ENCODE results near the gene C6orf47.
A peak's percentile ranks its signal among the peaks of the same experiment; 100 is the strongest.

Gene C6orf47

DNA sequence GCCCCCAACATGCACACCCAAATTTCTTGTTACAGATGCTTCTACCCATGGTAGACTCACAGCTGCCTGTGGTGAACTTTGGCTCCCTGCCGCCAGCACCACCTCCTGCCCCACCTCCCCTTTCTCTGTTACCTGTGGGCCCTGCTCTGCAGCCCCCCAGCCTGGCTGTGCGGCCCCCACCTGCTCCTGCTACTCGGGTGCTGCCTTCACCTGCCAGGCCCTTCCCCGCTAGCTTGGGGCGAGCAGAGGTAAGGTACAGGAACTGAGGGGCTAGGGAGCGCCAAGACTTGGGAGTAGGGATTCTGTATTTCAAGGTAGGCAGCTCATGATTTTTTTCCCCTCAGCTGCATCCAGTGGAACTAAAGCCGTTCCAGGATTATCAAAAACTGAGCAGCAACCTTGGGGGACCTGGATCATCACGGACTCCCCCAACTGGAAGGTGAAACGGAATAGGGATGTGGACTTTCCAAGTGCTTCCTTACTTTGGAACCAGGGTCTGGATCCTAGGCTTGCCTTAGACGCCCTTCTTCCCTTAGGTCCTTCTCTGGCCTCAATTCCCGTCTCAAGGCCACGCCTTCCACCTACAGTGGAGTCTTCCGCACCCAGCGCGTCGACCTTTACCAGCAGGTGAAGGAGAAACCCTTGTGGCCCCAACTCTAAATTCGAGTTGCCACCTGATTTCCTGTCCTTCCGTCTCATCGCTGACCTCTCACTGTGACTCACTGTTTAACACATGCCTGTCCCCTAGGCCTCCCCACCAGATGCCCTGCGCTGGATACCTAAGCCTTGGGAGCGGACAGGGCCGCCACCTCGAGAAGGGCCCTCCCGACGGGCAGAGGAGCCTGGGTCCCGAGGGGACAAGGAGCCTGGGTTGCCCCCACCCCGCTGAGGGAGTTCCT lies 23.6 kb downstream of the C6orf47 start:
- ChIA-PET CTCF (interaction anchor here (0.7 kb wide), 1 partner anchor 317 kb away, joined by 5 read pairs; no protein-coding TSS in a partner anchor), POLR2A (ENCODE audit: low non-redundant PET) (no interaction called here)
- peak overlapping the region; percentile 51 for H3K27ac ChIP-seq

DNA sequence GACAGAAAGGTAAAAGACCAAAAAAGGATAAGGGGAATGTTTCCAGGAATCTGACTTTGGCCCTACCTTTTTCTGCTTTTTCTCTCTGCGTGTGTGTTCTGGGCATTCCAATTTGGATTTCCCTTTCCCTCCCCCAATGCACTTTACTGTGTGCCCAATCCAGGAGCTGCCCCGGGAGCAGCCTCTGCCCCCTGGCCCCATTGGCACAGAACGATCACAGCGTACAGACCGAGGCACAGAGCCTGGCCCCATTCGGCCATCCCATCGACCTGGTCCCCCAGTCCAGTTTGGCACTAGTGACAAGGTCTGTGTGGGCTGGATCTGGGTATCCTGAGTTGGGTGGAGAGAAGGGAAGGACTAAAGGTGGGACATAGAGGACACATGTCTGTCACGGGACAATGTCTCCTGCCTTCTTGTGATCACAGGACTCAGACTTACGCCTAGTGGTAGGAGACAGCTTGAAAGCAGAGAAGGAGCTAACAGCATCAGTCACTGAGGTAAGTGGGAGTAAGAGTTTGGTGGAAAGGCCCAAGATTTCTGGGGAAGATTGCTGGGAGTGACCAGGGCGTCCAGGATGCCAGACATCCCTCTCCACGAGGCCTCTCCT lies 25.5 kb downstream of the C6orf47 start:
- H3K27ac ChIP-seq, result peak overlapping the region; percentile 49
- TF ChIP-seq, protein P1, sequence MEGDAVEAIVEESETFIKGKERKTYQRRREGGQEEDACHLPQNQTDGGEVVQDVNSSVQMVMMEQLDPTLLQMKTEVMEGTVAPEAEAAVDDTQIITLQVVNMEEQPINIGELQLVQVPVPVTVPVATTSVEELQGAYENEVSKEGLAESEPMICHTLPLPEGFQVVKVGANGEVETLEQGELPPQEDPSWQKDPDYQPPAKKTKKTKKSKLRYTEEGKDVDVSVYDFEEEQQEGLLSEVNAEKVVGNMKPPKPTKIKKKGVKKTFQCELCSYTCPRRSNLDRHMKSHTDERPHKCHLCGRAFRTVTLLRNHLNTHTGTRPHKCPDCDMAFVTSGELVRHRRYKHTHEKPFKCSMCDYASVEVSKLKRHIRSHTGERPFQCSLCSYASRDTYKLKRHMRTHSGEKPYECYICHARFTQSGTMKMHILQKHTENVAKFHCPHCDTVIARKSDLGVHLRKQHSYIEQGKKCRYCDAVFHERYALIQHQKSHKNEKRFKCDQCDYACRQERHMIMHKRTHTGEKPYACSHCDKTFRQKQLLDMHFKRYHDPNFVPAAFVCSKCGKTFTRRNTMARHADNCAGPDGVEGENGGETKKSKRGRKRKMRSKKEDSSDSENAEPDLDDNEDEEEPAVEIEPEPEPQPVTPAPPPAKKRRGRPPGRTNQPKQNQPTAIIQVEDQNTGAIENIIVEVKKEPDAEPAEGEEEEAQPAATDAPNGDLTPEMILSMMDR (conservative IDR thresholded peaks at IDR 0.05; ENCODE audit: low read depth), result no peak
- POLR2A ChIA-PET (ENCODE audit: low non-redundant PET), result interaction anchor here (1.0 kb wide), 1 partner anchor 17 kb away, joined by 3 read pairs; no protein-coding TSS in a partner anchor
- no peak for DNase-seq (ENCODE audit: low spot score)
- CTCF ChIA-PET, result interaction anchor here (1.1 kb wide), 1 partner anchor 13 kb away, joined by 5 read pairs; no protein-coding TSS in a partner anchor

More for the DNA sequence above, 23.6 kb downstream of the C6orf47 start:
- no peak for DNase-seq (ENCODE audit: low spot score)
- TF ChIP-seq, protein P1 (conservative IDR thresholded peaks at IDR 0.05; ENCODE audit: low read depth), result no peak

GRCh38 chr6:31634131-31634530 lies 26.4 kb downstream of the C6orf47 start:
- TF ChIP-seq, protein P1 (conservative IDR thresholded peaks at IDR 0.05; ENCODE audit: low read depth), result no peak
- CTCF ChIA-PET, result no interaction called here
- H3K27ac ChIP-seq, result peak overlapping the region; percentile 49
- POLR2A ChIA-PET (ENCODE audit: low non-redundant PET), result interaction anchor here (0.6 kb wide), 1 partner anchor 19 kb away, joined by 3 read pairs; no protein-coding TSS in a partner anchor
- no peak for DNase-seq (ENCODE audit: low spot score)

- POLR2A ChIA-PET (ENCODE audit: low non-redundant PET), result no interaction called here
- TF ChIP-seq, protein P1 (conservative IDR thresholded peaks at IDR 0.05; ENCODE audit: low read depth), result no peak
- peak overlapping the region; percentile 46 for H3K27ac ChIP-seq
- CTCF ChIA-PET, result no interaction called here
- no peak for DNase-seq (ENCODE audit: low spot score)
These were observed 27.1 kb downstream of the C6orf47 start for GRCh38 chr6:31633447-31633846.

GRCh38 chr6:31632279-31632946 lies 28.2 kb downstream of the C6orf47 start:
- ChIA-PET CTCF (no interaction called here), POLR2A (ENCODE audit: low non-redundant PET) (no interaction called here)
- TF ChIP-seq, protein P1 (conservative IDR thresholded peaks at IDR 0.05; ENCODE audit: low read depth), result no peak
- DNase-seq (ENCODE audit: low spot score), result no peak
- H3K27ac ChIP-seq, result peak overlapping the region; percentile 46

DNA sequence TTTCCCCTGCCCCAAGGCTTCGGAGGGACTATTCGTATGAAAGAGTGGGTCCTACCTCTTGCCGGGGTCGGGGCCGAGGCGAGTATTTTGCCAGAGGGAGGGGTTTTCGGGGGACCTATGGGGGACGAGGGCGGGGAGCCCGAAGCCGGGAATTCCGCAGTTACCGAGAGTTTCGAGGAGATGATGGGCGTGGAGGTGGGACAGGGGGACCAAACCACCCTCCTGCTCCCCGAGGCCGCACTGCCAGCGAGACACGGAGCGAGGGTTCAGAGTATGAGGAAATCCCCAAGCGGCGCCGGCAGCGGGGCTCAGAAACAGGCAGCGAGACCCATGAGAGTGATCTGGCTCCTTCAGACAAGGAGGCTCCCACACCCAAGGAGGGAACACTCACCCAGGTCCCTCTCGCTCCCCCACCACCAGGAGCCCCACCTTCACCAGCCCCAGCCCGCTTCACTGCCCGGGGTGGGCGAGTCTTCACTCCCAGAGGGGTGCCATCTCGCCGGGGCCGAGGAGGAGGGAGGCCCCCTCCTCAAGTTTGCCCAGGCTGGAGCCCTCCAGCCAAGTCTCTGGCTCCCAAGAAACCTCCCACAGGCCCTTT lies 28.8 kb downstream of the C6orf47 start:
- TF ChIP-seq, protein P1 (conservative IDR thresholded peaks at IDR 0.05; ENCODE audit: low read depth), result no peak
- ChIA-PET POLR2A (ENCODE audit: low non-redundant PET) (no interaction called here), CTCF (no interaction called here)
- DNase-seq (ENCODE audit: low spot score), result no peak
- H3K27ac ChIP-seq, result peak overlapping the region; percentile 46
